Loucy (cell line): ENCODE measurements around the gene TECTB.

Source experiments
- CTCF ChIP-seq: fragments of 200-600 bp; sonication (generic); conservative IDR thresholded peaks from 2 replicates; pipeline ENCODE4 v1.5.1; 2014; ENCODE audit warnings: mild to moderate bottlenecking, antibody characterized with exemption, low read length
- EZH2phosphoT487 ChIP-seq: fragments of 200-600 bp; IDR thresholded peaks from 2 replicates; pipeline ENCODE4 v1.6.1; 2018; ENCODE audit warnings: antibody characterized with exemption, mild to moderate bottlenecking, moderate library complexity, borderline replicate concordance

DNA sequence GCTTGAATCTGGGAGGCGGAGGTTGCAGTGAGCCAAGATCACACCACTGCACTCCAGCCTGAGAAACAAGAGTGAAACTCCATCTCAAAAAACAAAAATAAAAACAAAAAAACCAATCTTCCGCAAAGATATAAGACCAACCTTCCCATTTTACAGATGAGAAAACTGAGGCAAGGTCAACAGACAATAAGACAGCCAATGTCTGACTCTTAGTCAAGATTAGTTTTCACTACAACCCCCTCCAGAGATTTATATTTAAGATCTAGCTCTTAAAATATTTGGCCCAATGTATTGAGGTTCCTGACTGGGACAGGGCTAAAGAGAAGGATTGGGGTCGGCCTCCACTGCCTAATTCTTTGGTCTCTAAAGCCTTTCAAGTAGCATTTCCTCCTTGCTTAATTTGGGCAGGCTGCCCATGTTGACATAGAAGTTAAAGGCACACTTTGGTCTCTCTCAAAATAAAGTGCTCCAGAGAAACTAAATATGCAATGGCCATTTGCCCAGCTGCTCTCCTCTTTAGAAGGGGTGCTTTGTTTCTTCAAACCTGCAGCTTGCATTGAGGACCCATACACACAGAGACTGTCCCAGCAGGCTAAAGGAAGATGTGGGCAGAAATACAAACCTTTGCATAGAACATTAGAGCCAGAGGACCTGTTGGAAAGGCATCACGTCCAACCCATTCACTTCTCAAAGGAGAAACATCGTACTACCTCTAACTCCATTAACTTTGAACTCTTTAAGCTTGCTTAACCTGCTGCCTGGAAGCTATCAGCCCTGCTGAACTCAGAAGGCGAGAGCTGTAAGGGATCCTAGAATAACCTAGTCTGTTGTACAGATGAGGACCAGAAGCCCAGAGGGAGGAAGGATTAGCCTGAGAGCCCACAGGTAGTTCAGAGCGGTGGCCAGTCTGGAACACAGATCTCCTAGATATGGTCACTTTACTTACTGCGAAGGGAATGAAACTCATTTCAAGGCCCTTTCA is 3.9 kb downstream of the TECTB start:
- TF ChIP-seq CTCF (no peak), EZH2phosphoT487 (no peak)
